K562 (cell line): ENCODE data around the gene RPL28. TPM values are rescaled to one million over a fixed set of nuclear protein-coding genes. Genes with fewer than 3 reads are reported as not detected.
A peak's percentile ranks its signal among the peaks of the same experiment; 100 is the strongest.

Experiments
- ATF7 ChIP-seq: fragments of 450-650 bp; IDR thresholded peaks from 2 replicates; pipeline ENCODE4 v1.7.1; 2014; ENCODE audit warnings: mild to moderate bottlenecking, moderate library complexity
- E2F6 ChIP-seq, 2 experiments: IDR thresholded peaks; 2 replicates each; pipeline ENCODE4 v1.6.1; 2011; ENCODE audit warnings: borderline replicate concordance in 1 of 2, control low read depth in 1 of 2, low read depth in 1 of 2, low read length in 1 of 2, mild to moderate bottlenecking in 1 of 2, mixed read lengths in 1 of 2, moderate library complexity in 1 of 2; ENCODE audit not compliant: insufficient read depth in 1 of 2, insufficient read length in 1 of 2, poor library complexity in 1 of 2, severe bottlenecking in 1 of 2; ENCODE audit errors: extremely low read depth in 1 of 2
- E2F8 ChIP-seq: fragments of 450-650 bp; IDR thresholded peaks from 2 replicates; pipeline ENCODE4 v1.7.1; 2018; ENCODE audit warnings: mild to moderate bottlenecking, low read depth; ENCODE audit not compliant: partially characterized antibody
- GATAD2B ChIP-seq: fragments of 450-650 bp; IDR thresholded peaks from 2 replicates; pipeline ENCODE4 v1.6.1; 2017; ENCODE audit warnings: mild to moderate bottlenecking, borderline replicate concordance
- NCOA4 ChIP-seq: fragments of 450-650 bp; IDR thresholded peaks from 2 replicates; pipeline ENCODE4 v1.6.1; 2018; ENCODE audit warnings: mild to moderate bottlenecking; ENCODE audit not compliant: partially characterized antibody
- NKRF ChIP-seq: fragments of 450-650 bp; IDR thresholded peaks from 2 replicates; pipeline ENCODE4 v1.6.1; 2016; ENCODE audit warnings: borderline replicate concordance
- RBFOX2 ChIP-seq: fragments of 200-400 bp; formaldehyde crosslinking; IDR thresholded peaks from 2 replicates; pipeline ENCODE4 v1.6.1; 2017; ENCODE audit warnings: low read depth, mild to moderate bottlenecking, low read length, moderate library complexity
- SMAD1 ChIP-seq: fragments of 150-350 bp; IDR thresholded peaks from 2 replicates; pipeline ENCODE4 v1.6.1; 2014; ENCODE audit warnings: low read length, low read depth; ENCODE audit not compliant: partially characterized antibody
- USF2 ChIP-seq: sonication (generic); formaldehyde crosslinking; IDR thresholded peaks from 2 replicates; pipeline ENCODE4 v1.5.0; 2020; ENCODE audit warnings: missing genetic modification reagents
- YY1 ChIP-seq, 3 experiments: IDR thresholded peaks; 2 replicates each; pipeline ENCODE4 v1.6.1; 2011; ENCODE audit warnings: low read length in 2 of 3, mild to moderate bottlenecking in 2 of 3, moderate library complexity in 2 of 3, borderline replicate concordance in 1 of 3, control low read depth in 1 of 3, low read depth in 1 of 3; ENCODE audit not compliant: insufficient read depth in 3 of 3, insufficient replicate concordance in 2 of 3, control insufficient read depth in 1 of 3, insufficient read length in 1 of 3; ENCODE audit errors: extremely low read depth in 1 of 3
- ZC3H11A ChIP-seq: IDR thresholded peaks from 2 replicates; pipeline ENCODE4 v1.6.1; 2012; ENCODE audit warnings: low read depth, low read length, improper control_type of control experiment
- ZC3H8 ChIP-seq: fragments of 450-650 bp; IDR thresholded peaks from 2 replicates; pipeline ENCODE4 v1.6.1; 2017
- ZNF146 ChIP-seq: IDR thresholded peaks from one replicate; pipeline ENCODE4 v1.6.1; 2018; ENCODE audit warnings: missing compliant biosample characterization; ENCODE audit not compliant: unreplicated experiment
- ZNF175 ChIP-seq: fragments of 200-800 bp; sonication (Bioruptor generic); IDR thresholded peaks from 2 replicates; pipeline ENCODE4 v1.6.1; 2016; ENCODE audit warnings: low read depth, mild to moderate bottlenecking, missing genetic modification characterization, missing compliant biosample characterization
- ZNF197 ChIP-seq: fragments of 200-800 bp; sonication (Bioruptor generic); IDR thresholded peaks from 2 replicates; pipeline ENCODE4 v1.6.1; 2016; ENCODE audit warnings: low read depth, missing genetic modification characterization, missing compliant biosample characterization
- ZNF224 ChIP-seq: sonication (generic); formaldehyde crosslinking; IDR thresholded peaks from 2 replicates; pipeline ENCODE4 v1.8.0; 2022; ENCODE audit warnings: mild to moderate bottlenecking, missing genetic modification reagents
- ZNF696 ChIP-seq: fragments of 250-450 bp; sonication (Bioruptor Pico); conservative IDR thresholded peaks from 2 replicates; pipeline ENCODE4 v1.4.0; 2020; ENCODE audit warnings: mild to moderate bottlenecking, moderate library complexity
- ZNF778 ChIP-seq: fragments of 450-650 bp; formaldehyde crosslinking; IDR thresholded peaks from 2 replicates; pipeline ENCODE4 v1.4.0; 2020; ENCODE audit warnings: mild to moderate bottlenecking, moderate library complexity
- polyA plus RNA-seq, 8 experiments: library from polyadenylated mRNA; depleted of rRNA in 4 of 8; stranded (reverse) in 5 of 8; unstranded in 3 of 8; fragments of >200 nt; fragmentation: Nextera tagmentation in 2 of 8; fragmentation: Illumina TruSeq in 1 of 8; extraction: Ambion mirVana in 2 of 8; extraction: Trizol in 1 of 8; gene quantifications; 2 replicates each; pipeline versions ENCODE4 v1.2.1 to v1.2.3, GENCODE V29; 2011 to 2014; ENCODE audit warnings: inconsistent platforms in 1 of 8, missing spikeins in 1 of 8
- total RNA-seq, 7 experiments: library from RNA; depleted of rRNA in 6 of 7; stranded (reverse); fragments of >200 nt in 6 of 7; fragmentation: Illumina TruSeq in 2 of 7; extraction: Trizol in 2 of 7; gene quantifications; 2 replicates each; pipeline versions ENCODE4 v1.2.1 to v1.2.3, GENCODE V29; 2011 to 2021; ENCODE audit warnings: low replicate concordance in 1 of 7
- TF ChIP-seq, protein P1 (sequence below): fragments of 250-450 bp; sonication (Bioruptor Pico); IDR thresholded peaks from 2 replicates; pipeline ENCODE4 v1.9.0; 2021; ENCODE audit warnings: mild to moderate bottlenecking

Gene RPL28
- total and polyA plus RNA-seq, 9 of the 15 experiments (the other 6 are each of a cell fraction or from before 2014, with no cell fraction given) = 124 to 3,106 (median 622) TPM

DNA sequence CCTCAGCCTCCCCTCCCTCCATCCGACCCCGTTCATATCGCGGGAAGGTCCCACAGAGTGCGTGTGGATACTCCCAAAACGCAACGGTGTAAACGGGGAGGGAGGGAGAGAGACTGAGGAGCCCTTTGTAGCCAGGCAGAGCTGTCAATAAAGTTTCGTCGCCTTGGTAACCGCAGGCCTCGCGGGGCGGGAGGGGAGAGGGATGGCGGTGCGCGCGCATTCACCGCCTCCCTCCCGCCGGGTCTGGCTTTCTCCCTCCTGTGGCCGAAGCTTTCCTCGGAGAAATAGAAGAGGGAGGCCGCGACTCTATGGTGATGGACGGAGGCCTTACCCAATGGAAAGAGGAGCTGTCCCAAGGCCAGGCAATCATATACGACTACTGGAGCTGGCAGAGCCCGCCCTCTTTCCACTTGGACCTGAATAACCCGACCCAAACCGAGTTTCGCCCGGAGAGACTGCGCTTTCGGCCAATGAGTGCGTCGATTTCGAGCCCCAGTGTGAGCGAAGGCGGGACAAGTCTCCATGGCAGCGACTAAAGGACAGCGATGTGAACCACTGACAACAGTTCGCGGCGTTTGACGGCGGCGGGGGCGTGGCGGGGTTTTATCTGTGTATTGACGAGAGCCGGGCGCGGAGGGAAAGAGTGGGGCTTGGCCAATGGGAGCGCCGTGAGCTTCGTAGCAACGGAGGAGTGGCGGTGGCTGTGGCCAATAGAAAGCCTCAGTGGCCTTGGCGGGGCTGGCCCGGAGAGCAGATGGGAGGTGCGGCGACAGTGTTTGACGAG is 46.4 kb upstream of the RPL28 start, which contains the start of gene KMT5C (continued):
- peak; percentile 89 for TF ChIP-seq E2F8
- no peak for TF ChIP-seq ZNF696 (CRISPR knock-in tag)
- peak; percentile 92 for TF ChIP-seq ATF7
- no peak for TF ChIP-seq USF2 (CRISPR knock-in tag)
- no peak; the same call in 1 of the 2 replicates for TF ChIP-seq RBFOX2
- peak; percentile 57 to 71 for TF ChIP-seq E2F6 (IDR thresholded peaks at IDR 0.05; ENCODE audit: borderline replicate concordance in 1 of 2, extremely low read depth in 1 of 2, insufficient read depth in 1 of 2, insufficient read length in 1 of 2, low read depth in 1 of 2, low read length in 1 of 2, poor library complexity in 1 of 2, severe bottlenecking in 1 of 2)
- no peak for TF ChIP-seq NCOA4
- TF ChIP-seq ZNF197 = no peak
- TF ChIP-seq YY1 (IDR thresholded peaks at IDR 0.05; ENCODE audit: borderline replicate concordance in 1 of 3, control insufficient read depth in 1 of 3, extremely low read depth in 1 of 3, insufficient read depth in 3 of 3, insufficient read length in 1 of 3, insufficient replicate concordance in 2 of 3, low read depth in 1 of 3, low read length in 2 of 3) = no peak
- TF ChIP-seq ZNF175 (CRISPR knock-in tag) = no peak
- TF ChIP-seq ZNF778 (CRISPR knock-in tag) = no peak
- TF ChIP-seq, protein P1, sequence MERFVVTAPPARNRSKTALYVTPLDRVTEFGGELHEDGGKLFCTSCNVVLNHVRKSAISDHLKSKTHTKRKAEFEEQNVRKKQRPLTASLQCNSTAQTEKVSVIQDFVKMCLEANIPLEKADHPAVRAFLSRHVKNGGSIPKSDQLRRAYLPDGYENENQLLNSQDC (CRISPR knock-in tag) = 0 out of 2 replicates have a peak, but pooled peaks have one; percentile 26
- TF ChIP-seq ZNF146 = no peak
- no peak for TF ChIP-seq ZNF224 (CRISPR knock-in tag)
- TF ChIP-seq GATAD2B = no peak
- TF ChIP-seq ZC3H11A = no peak
- TF ChIP-seq SMAD1 = peak; percentile 34
- no peak for TF ChIP-seq ZC3H8
- TF ChIP-seq NKRF = no peak
